H1 (cell line): ENCODE measurements around the gene WNT9B. TPM values are rescaled to one million over a fixed set of nuclear protein-coding genes. Genes with fewer than 3 reads are reported as not detected.

Source experiments
- CTCF ChIA-PET: fragments of 300-600 bp; sonication (Branson Sonifier 250); formaldehyde crosslinking; loops from one replicate; lab custom pipeline; 2021; ENCODE audit not compliant: partially characterized antibody; lab: Charles Lee
- POLR2A ChIA-PET: fragments of 300-600 bp; sonication (Branson Sonifier 250); formaldehyde crosslinking; loops from one replicate; lab custom pipeline; 2021; ENCODE audit warnings: inconsistent platforms; ENCODE audit not compliant: partially characterized antibody; lab: Charles Lee
- DNase-seq, 2 experiments: peaks; one replicate each; pipeline versions ENCODE4 v3.0.0 to v3.0.0-alpha.2; 2010 to 2022; ENCODE audit warnings: low spot score in 2 of 2, low read depth in 1 of 2, mixed read lengths in 1 of 2
- FAIRE-seq: peaks from 2 replicates; lab custom pipeline; 2011; peaks lifted over from hg19 to GRCh38; lab: Jason Lieb, UNC
- H2AFZ ChIP-seq: 2 replicates; pipeline ENCODE4 v1.8.1; 2012; ENCODE audit warnings: low read length, inconsistent platforms
- H2AK5ac ChIP-seq: 2 replicates; pipeline ENCODE4 v1.6.1; 2013; ENCODE audit warnings: low read depth, low read length
- H2BK120ac ChIP-seq: replicated peaks from 2 replicates; pipeline ENCODE3; 2013; ENCODE audit warnings: low read depth, low read length, inconsistent platforms
- H2BK12ac ChIP-seq: 2 replicates; pipeline ENCODE4 v1.6.1; 2013; ENCODE audit warnings: low read depth, low read length
- H2BK15ac ChIP-seq: 2 replicates; pipeline ENCODE4 v1.6.1; 2013; ENCODE audit warnings: low read length
- H2BK20ac ChIP-seq: 2 replicates; pipeline ENCODE4 v1.6.1; 2013; ENCODE audit warnings: low read length
- H2BK5ac ChIP-seq: 2 replicates; pipeline ENCODE4 v1.6.1; 2013; ENCODE audit warnings: low read depth, low read length
- H3K14ac ChIP-seq: 2 replicates; pipeline ENCODE4 v1.6.1; 2013; ENCODE audit warnings: inconsistent platforms; ENCODE audit not compliant: insufficient read length
- H3K18ac ChIP-seq: 2 replicates; pipeline ENCODE4 v1.6.1; 2013; ENCODE audit warnings: low read length; ENCODE audit errors: extremely low read depth
- H3K23ac ChIP-seq: 2 replicates; pipeline ENCODE4 v1.6.1; 2013; ENCODE audit warnings: inconsistent platforms; ENCODE audit not compliant: insufficient read length
- H3K23me2 ChIP-seq: 2 replicates; pipeline ENCODE4 v1.6.1; 2013; ENCODE audit warnings: low read depth, low read length
- H3K27ac ChIP-seq: 2 replicates; pipeline ENCODE4 v1.6.1; 2011; ENCODE audit warnings: low read depth, low read length, inconsistent platforms
- H3K27me3 ChIP-seq, 4 experiments: replicated peaks in 1 of 4; 1 replicate in 1 of 4; 2 replicates in 3 of 4; pipeline versions ENCODE4 v1.6.1 to v1.8.1; 2011 to 2013; ENCODE audit warnings: low read length in 3 of 4, mild to moderate bottlenecking in 3 of 4, inconsistent platforms in 2 of 4, mixed read lengths in 2 of 4, moderate library complexity in 1 of 4; ENCODE audit not compliant: control insufficient read depth in 3 of 4, insufficient read depth in 3 of 4; ENCODE audit errors: extremely low read depth in 1 of 4
- H3K36me3 ChIP-seq, 4 experiments: 2 replicates each; pipeline versions ENCODE4 v1.6.1 to v1.8.1; 2011 to 2013; ENCODE audit warnings: mild to moderate bottlenecking in 4 of 4, low read length in 3 of 4, moderate library complexity in 2 of 4, control low read depth in 1 of 4, inconsistent platforms in 1 of 4; ENCODE audit not compliant: insufficient read depth in 4 of 4, control insufficient read depth in 2 of 4
- H3K4ac ChIP-seq: replicated peaks from 2 replicates; pipeline ENCODE3; 2013; ENCODE audit warnings: low read length, low read depth, mixed read lengths, inconsistent platforms; ENCODE audit not compliant: insufficient read length
- H3K4me1 ChIP-seq, 4 experiments: replicated peaks in 1 of 4; 1 replicate in 1 of 4; 2 replicates in 3 of 4; pipeline versions ENCODE4 v1.6.1 to v1.8.1; 2011 to 2013; ENCODE audit warnings: low read length in 3 of 4, inconsistent platforms in 2 of 4, mixed read lengths in 1 of 4; ENCODE audit not compliant: insufficient read depth in 4 of 4, control insufficient read depth in 3 of 4
- H3K4me2 ChIP-seq, 2 experiments: 2 replicates each; pipeline versions ENCODE4 v1.6.1 to v1.8.1; 2011 to 2013; ENCODE audit warnings: low read depth in 2 of 2, low read length in 2 of 2, control low read depth in 1 of 2, inconsistent platforms in 1 of 2, mild to moderate bottlenecking in 1 of 2; ENCODE audit not compliant: insufficient read depth in 1 of 2
- H3K4me3 ChIP-seq, 4 experiments: fragments of 200-600, 300-600 bp in 1 of 4; sonication (generic), shearing (Covaris generic), sonication (Bioruptor Twin) in 1 of 4; 2 replicates each; pipeline versions ENCODE4 v1.5.1 to v1.8.1; 2011 to 2016; ENCODE audit warnings: low read length in 4 of 4, low read depth in 3 of 4, control low read depth in 2 of 4, inconsistent platforms in 2 of 4, mild to moderate bottlenecking in 2 of 4, mixed read lengths in 1 of 4, moderate library complexity in 1 of 4; ENCODE audit not compliant: insufficient read depth in 2 of 4; ENCODE audit errors: extremely low read depth in 1 of 4
- H3K56ac ChIP-seq: replicated peaks from 2 replicates; pipeline ENCODE3; 2013; ENCODE audit warnings: low read depth, mild to moderate bottlenecking, mixed read lengths, low read length, inconsistent platforms; ENCODE audit not compliant: insufficient read length
- H3K79me1 ChIP-seq: 2 replicates; pipeline ENCODE4 v1.6.1; 2013; ENCODE audit warnings: low read depth, low read length, control low read depth
- H3K79me2 ChIP-seq, 2 experiments: 2 replicates each; pipeline versions ENCODE4 v1.6.1 to v1.8.1; 2012 to 2013; ENCODE audit warnings: low read length in 2 of 2, mild to moderate bottlenecking in 2 of 2, inconsistent platforms in 1 of 2; ENCODE audit not compliant: insufficient read depth in 2 of 2, control insufficient read depth in 1 of 2
- H3K9ac ChIP-seq, 4 experiments: replicated peaks in 1 of 4; 1 replicate in 1 of 4; 2 replicates in 3 of 4; pipeline versions ENCODE4 v1.6.1 to v1.8.1; 2011 to 2013; ENCODE audit warnings: low read depth in 3 of 4, low read length in 3 of 4, control low read depth in 2 of 4, mild to moderate bottlenecking in 2 of 4, moderate library complexity in 2 of 4, inconsistent platforms in 1 of 4; ENCODE audit errors: extremely low read depth in 1 of 4
- H3K9me3 ChIP-seq, 2 experiments: 2 replicates each; pipeline versions ENCODE4 v1.6.1 to v1.8.1; 2012 to 2013; ENCODE audit warnings: mild to moderate bottlenecking in 2 of 2, moderate library complexity in 2 of 2, control low read depth in 1 of 2, inconsistent platforms in 1 of 2, low read depth in 1 of 2, low read length in 1 of 2, mixed read lengths in 1 of 2; ENCODE audit not compliant: insufficient read depth in 2 of 2
- H4K20me1 ChIP-seq, 2 experiments: replicated peaks in 1 of 2; 2 replicates each; pipeline versions ENCODE3 to v1.8.1; 2011 to 2013; ENCODE audit warnings: inconsistent platforms in 2 of 2, low read length in 2 of 2, mild to moderate bottlenecking in 1 of 2; ENCODE audit not compliant: insufficient read depth in 2 of 2, control insufficient read depth in 1 of 2
- H4K5ac ChIP-seq: 2 replicates; pipeline ENCODE4 v1.6.1; 2013; ENCODE audit warnings: low read length, low read depth, mixed read lengths, inconsistent platforms; ENCODE audit not compliant: insufficient read length
- H4K8ac ChIP-seq: 2 replicates; pipeline ENCODE4 v1.8.0; 2013; ENCODE audit warnings: mild to moderate bottlenecking, moderate library complexity, low read length, inconsistent platforms; ENCODE audit not compliant: insufficient read depth; ENCODE audit errors: extremely low read depth
- H4K91ac ChIP-seq: replicated peaks from 2 replicates; pipeline ENCODE3; 2013; ENCODE audit warnings: low read length, mixed read lengths, inconsistent platforms; ENCODE audit not compliant: insufficient read length
- ATF2 ChIP-seq: IDR thresholded peaks from 2 replicates; pipeline ENCODE4 v1.6.1; 2012; ENCODE audit warnings: low read length, inconsistent platforms
- BACH1 ChIP-seq: IDR thresholded peaks from 2 replicates; pipeline ENCODE4 v1.6.1; 2012; ENCODE audit warnings: low read length, improper control_type of control experiment
- BRCA1 ChIP-seq: IDR thresholded peaks from 2 replicates; pipeline ENCODE4 v1.6.1; 2012; ENCODE audit warnings: low read depth, low read length, improper control_type of control experiment
- NRF1 ChIP-seq: IDR thresholded peaks from 2 replicates; pipeline ENCODE4 v1.6.1; 2011; ENCODE audit warnings: mild to moderate bottlenecking, low read depth, low read length, improper control_type of control experiment
- RBBP5 ChIP-seq: IDR thresholded peaks from 2 replicates; pipeline ENCODE4 v1.7.1; 2012; ENCODE audit warnings: low read depth, mild to moderate bottlenecking, inconsistent platforms, low read length, moderate library complexity, borderline replicate concordance
- RFX5 ChIP-seq: IDR thresholded peaks from 2 replicates; pipeline ENCODE4 v1.6.1; 2011; ENCODE audit warnings: low read depth, low read length, improper control_type of control experiment, borderline replicate concordance
- SIRT6 ChIP-seq: IDR thresholded peaks from one replicate; pipeline ENCODE4 v1.7.1; 2012; ENCODE audit warnings: low read length, inconsistent platforms
- SP2 ChIP-seq: IDR thresholded peaks from 2 replicates; pipeline ENCODE4 v1.6.1; 2012; ENCODE audit warnings: mild to moderate bottlenecking, low read length, inconsistent platforms
- SP4 ChIP-seq: IDR thresholded peaks from 2 replicates; pipeline ENCODE4 v1.6.1; 2012; ENCODE audit warnings: low read length, inconsistent platforms
- TAF1 ChIP-seq: IDR thresholded peaks from 2 replicates; pipeline ENCODE4 v1.6.1; 2011; ENCODE audit warnings: mild to moderate bottlenecking, low read depth, low read length
- TCF12 ChIP-seq: IDR thresholded peaks from 2 replicates; pipeline ENCODE4 v1.6.1; 2011; ENCODE audit warnings: low read depth, mild to moderate bottlenecking, low read length
- TEAD4 ChIP-seq: IDR thresholded peaks from 2 replicates; pipeline ENCODE4 v1.6.1; 2012; ENCODE audit warnings: low read depth, low read length, inconsistent platforms, mixed read lengths
- WGBS, 2 experiments: shearing (Covaris generic) in 1 of 2; methylation state at CpG; one replicate each; pipeline versions ENCODE4 v1.1.6 to v1.1.7; 2013 to 2015; ENCODE audit warnings: low lambda C conversion rate in 2 of 2, mixed read lengths in 2 of 2, inconsistent platforms in 1 of 2, low coverage in 1 of 2, missing lambda C conversion rate in 1 of 2; ENCODE audit not compliant: insufficient replicate concordance in 2 of 2, insufficient coverage in 1 of 2, insufficient read length in 1 of 2; ENCODE audit errors: extremely low coverage in 1 of 2, missing lambda C conversion rate in 1 of 2; 5-methylcytosine and 5-hydroxymethylcytosine counted together
- polyA plus RNA-seq, 7 experiments: library from polyadenylated mRNA; depleted of rRNA in 3 of 7; stranded (reverse) in 5 of 7; unstranded in 2 of 7; fragments of >200 nt in 5 of 7; fragments of 200-250 nt in 2 of 7; gene quantifications; 1 replicate in 5 of 7; 2 replicates in 1 of 7; 4 replicates in 1 of 7; pipeline versions ENCODE4 v1.2.1 to v1.2.3, GENCODE V29; 2011 to 2013; ENCODE audit warnings: missing spikeins in 2 of 7, mixed read lengths in 2 of 7
- total RNA-seq: library from RNA; stranded (reverse); fragmentation: NEBNext Ultra II Directional; extraction: Animal tissue kit (Norgen Biotek cat#: 25700); gene quantifications from 2 replicates; pipeline ENCODE4 v1.2.1, GENCODE V29; 2021
- TF ChIP-seq, protein P1 (sequence below): IDR thresholded peaks from 2 replicates; pipeline ENCODE4 v1.6.1; 2012; ENCODE audit warnings: inconsistent platforms

The WNT9B gene
- total and polyA plus RNA-seq, 2 of the 8 experiments (the other 6 are each of a cell fraction or from before 2014, with no cell fraction given): 0.21 TPM; not detected in 1

- Histone ChIP-seq H3K4me1 (peaks cover 0 to 5% (median 3%) of the 10 kb centered on the region in 4 experiments; a peak in 4 of 7 replicates), H4K5ac (no peak overlapping the region), H4K91ac (no peak overlapping the region), H2BK15ac (no peak overlapping the region), H3K23ac (no peak overlapping the region), H4K8ac (no peak overlapping the region), H2BK20ac (no peak overlapping the region), H3K27ac (no peak overlapping the region), H3K4ac (no peak overlapping the region), H2AK5ac (no peak overlapping the region), H3K9me3 (no peaks in the 10 kb centered on the region), H3K9ac (peak overlapping the region in 1 of 4 experiments; percentile 56; a peak in 2 of 7 replicates), H3K79me2 (no peaks in the 10 kb centered on the region), H3K56ac (no peak overlapping the region), H4K20me1 (no peaks in the 10 kb centered on the region), H3K36me3 (no peaks in the 10 kb centered on the region), H3K79me1 (no peaks in the 10 kb centered on the region), H2AFZ (peak overlapping the region; percentile 79; the same call in 1 of the 2 replicates), H2BK12ac (no peak overlapping the region), H3K27me3 (peaks cover 20 to 47% (median 38%) of the 10 kb centered on the region in 4 experiments), H2BK5ac (no peak overlapping the region), H2BK120ac (no peak overlapping the region), H3K18ac (no peak overlapping the region), H3K4me3 (peak overlapping the region; percentile 53 to 87 (median 65)), H3K14ac (no peak overlapping the region), H3K4me2 (peak overlapping the region; percentile 81 to 97), H3K23me2 (peaks cover 14% of the 10 kb centered on the region)
- no peak for FAIRE-seq
- no peak for DNase-seq
- POLR2A ChIA-PET: no interaction called here
- CTCF ChIA-PET: interaction anchor here (1.0 to 3.4 kb wide), 2 partner anchors 9 to 92 kb away, joined by 4 to 18 read pairs; no protein-coding TSS in a partner anchor
- 24% methylated on average over 13 of the region's 13 CpGs; no CpG with 5 or more reads in 1 of the 2 experiments for WGBS, 2 experiments
- TF ChIP-seq BRCA1 (no peak), TAF1 (no peak), RFX5 (no peak), TCF12 (no peak), SP4 (no peak), ATF2 (no peak), SP2 (no peak), BACH1 (no peak), TEAD4 (no peak), SIRT6 (no peak), RBBP5 (no peak), NRF1 (no peak)
- TF ChIP-seq, protein P1, sequence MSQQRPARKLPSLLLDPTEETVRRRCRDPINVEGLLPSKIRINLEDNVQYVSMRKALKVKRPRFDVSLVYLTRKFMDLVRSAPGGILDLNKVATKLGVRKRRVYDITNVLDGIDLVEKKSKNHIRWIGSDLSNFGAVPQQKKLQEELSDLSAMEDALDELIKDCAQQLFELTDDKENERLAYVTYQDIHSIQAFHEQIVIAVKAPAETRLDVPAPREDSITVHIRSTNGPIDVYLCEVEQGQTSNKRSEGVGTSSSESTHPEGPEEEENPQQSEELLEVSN: no peak
Observed at GRCh38 chr17:46850688-46851028, 725 bp upstream of the WNT9B start.
